ENCODE data around the gene MUC5B.
"Not testable (repeated sequence)": the region's sequence is repeated elsewhere in the genome, so short reads cannot be mapped to it uniquely, and the experiment has no call there.

The MUC5B gene

GRCh38 chr11:1243521-1243920, 20.7 kb downstream of the MUC5B start:
- DNase-seq (ENCODE audit: low read depth in 2 of 2, low spot score in 1 of 2): not testable (repeated sequence)

DNA sequence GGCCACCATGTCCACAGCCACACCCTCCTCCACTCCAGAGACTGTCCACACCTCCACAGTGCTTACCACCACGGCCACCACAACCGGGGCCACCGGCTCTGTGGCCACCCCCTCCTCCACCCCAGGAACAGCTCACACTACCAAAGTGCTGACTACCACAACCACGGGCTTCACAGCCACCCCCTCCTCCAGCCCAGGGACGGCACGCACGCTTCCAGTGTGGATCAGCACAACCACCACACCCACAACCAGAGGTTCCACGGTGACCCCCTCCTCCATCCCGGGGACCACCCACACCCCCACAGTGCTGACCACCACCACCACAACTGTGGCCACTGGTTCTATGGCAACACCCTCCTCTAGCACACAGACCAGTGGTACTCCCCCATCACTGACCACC, 21.7 kb downstream of the MUC5B start:
- DNase-seq (ENCODE audit: low read depth in 2 of 2, low spot score in 1 of 2): not testable (repeated sequence)

DNA sequence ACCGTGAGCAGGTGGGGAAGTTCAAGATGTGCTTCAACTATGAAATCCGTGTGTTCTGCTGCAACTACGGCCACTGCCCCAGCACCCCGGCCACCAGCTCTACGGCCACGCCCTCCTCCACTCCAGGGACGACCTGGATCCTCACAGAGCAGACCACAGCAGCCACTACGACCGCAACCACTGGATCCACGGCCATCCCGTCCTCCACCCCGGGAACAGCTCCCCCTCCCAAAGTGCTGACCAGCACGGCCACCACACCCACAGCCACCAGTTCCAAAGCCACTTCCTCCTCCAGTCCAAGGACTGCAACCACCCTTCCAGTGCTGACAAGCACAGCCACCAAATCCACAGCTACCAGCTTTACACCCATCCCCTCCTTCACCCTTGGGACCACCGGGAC, 22.9 kb downstream of the MUC5B start:
- DNase-seq (ENCODE audit: low read depth in 2 of 2, low spot score in 1 of 2): not testable (repeated sequence)

DNA sequence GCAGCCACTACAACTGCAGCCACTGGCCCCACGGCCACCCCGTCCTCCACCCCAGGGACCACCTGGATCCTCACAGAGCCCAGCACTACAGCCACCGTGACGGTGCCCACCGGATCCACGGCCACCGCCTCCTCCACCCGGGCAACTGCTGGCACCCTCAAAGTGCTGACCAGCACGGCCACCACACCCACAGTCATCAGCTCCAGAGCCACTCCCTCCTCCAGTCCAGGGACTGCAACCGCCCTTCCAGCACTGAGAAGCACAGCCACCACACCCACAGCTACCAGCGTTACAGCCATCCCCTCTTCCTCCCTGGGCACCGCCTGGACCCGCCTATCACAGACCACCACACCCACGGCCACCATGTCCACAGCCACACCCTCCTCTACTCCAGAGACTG, 23.4 kb downstream of the MUC5B start:
- not testable (repeated sequence) for DNase-seq (ENCODE audit: low read depth in 2 of 2, low spot score in 1 of 2)

- DNase-seq (ENCODE audit: low read depth in 2 of 2, low spot score in 1 of 2): not testable (repeated sequence)
These were observed 24.2 kb downstream of the MUC5B start for GRCh38 chr11:1247026-1247425.

DNA sequence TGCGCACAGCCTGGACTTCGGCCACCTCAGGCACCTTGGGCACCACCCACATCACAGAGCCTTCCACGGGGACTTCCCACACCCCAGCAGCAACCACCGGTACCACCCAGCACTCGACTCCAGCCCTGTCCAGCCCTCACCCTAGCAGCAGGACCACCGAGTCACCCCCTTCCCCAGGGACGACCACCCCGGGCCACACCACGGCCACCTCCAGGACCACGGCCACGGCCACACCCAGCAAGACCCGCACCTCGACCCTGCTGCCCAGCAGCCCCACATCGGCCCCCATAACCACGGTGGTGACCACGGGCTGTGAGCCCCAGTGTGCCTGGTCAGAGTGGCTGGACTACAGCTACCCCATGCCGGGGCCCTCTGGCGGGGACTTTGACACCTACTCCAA, 26.1 kb downstream of the MUC5B start:
- not testable (repeated sequence) for DNase-seq (ENCODE audit: low read depth in 2 of 2, low spot score in 1 of 2)

DNA sequence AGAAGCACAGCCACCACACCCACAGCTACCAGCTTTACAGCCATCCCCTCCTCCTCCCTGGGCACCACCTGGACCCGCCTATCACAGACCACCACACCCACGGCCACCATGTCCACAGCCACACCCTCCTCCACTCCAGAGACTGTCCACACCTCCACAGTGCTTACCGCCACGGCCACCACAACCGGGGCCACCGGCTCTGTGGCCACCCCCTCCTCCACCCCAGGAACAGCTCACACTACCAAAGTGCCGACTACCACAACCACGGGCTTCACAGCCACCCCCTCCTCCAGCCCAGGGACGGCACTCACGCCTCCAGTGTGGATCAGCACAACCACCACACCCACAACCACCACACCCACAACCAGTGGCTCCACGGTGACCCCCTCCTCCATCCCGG, 27.5 kb downstream of the MUC5B start:
- not testable (repeated sequence) for DNase-seq (ENCODE audit: low read depth in 2 of 2, low spot score in 1 of 2)

DNA sequence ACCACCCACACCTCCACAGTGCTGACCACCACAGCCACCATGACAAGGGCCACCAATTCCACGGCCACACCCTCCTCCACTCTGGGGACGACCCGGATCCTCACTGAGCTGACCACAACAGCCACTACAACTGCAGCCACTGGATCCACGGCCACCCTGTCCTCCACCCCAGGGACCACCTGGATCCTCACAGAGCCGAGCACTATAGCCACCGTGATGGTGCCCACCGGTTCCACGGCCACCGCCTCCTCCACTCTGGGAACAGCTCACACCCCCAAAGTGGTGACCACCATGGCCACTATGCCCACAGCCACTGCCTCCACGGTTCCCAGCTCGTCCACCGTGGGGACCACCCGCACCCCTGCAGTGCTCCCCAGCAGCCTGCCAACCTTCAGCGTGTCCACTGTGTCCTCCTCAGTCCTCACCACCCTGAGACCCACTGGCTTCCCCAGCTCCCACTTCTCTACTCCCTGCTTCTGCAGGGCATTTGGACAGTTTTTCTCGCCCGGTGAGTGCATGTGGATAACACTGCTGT, 28.4 kb downstream of the MUC5B start:
- no peak for DNase-seq (ENCODE audit: low read depth in 2 of 2, low spot score in 1 of 2)

- no peak for DNase-seq (ENCODE audit: low read depth in 2 of 2, low spot score in 1 of 2)
These were observed 29.7 kb downstream of the MUC5B start for GRCh38 chr11:1252371-1253102.

DNA sequence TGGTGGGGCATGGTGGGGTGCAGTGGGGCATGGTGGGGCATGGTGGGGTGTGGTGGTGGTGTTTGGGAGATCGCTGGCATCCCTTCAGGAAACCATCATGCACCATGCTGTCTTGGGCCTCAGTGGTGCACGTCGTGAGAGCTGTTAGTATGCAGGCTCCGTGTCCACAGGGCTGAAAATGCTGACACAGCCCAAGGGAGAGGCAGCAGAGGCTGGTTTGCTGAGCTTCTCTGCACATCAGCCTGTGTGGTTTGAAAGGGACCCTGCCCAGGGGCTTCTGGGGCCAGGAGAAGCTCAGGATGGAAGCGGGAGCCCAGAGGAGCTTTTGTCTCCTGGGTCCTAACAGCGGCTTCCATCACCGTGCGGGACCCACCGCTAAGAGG, 30.2 kb downstream of the MUC5B start:
- no peak for DNase-seq (ENCODE audit: low read depth in 2 of 2, low spot score in 1 of 2)

- DNase-seq (ENCODE audit: low read depth in 2 of 2, low spot score in 1 of 2): no peak
These were observed 31.3 kb downstream of the MUC5B start for GRCh38 chr11:1254086-1254648.

DNA sequence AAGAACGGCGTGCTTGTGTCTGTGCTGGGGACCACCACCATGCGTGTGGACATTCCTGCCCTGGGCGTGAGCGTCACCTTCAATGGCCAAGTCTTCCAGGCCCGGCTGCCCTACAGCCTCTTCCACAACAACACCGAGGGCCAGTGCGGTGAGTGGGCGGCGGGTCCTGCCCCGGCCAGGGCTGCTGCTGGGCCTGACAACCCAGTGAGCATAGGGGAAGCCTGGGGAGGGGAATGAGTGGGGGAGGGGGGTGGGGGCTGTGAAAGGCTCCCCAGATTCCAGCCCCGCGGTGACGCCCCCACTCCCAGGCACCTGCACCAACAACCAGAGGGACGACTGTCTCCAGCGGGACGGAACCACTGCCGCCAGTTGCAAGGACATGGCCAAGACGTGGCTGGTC, 31.9 kb downstream of the MUC5B start:
- DNase-seq (ENCODE audit: low read depth in 2 of 2, low spot score in 1 of 2): no peak

- no peak for DNase-seq (ENCODE audit: low read depth in 2 of 2, low spot score in 1 of 2)
These were observed 32.3 kb downstream of the MUC5B start for GRCh38 chr11:1255151-1255550.

DNA sequence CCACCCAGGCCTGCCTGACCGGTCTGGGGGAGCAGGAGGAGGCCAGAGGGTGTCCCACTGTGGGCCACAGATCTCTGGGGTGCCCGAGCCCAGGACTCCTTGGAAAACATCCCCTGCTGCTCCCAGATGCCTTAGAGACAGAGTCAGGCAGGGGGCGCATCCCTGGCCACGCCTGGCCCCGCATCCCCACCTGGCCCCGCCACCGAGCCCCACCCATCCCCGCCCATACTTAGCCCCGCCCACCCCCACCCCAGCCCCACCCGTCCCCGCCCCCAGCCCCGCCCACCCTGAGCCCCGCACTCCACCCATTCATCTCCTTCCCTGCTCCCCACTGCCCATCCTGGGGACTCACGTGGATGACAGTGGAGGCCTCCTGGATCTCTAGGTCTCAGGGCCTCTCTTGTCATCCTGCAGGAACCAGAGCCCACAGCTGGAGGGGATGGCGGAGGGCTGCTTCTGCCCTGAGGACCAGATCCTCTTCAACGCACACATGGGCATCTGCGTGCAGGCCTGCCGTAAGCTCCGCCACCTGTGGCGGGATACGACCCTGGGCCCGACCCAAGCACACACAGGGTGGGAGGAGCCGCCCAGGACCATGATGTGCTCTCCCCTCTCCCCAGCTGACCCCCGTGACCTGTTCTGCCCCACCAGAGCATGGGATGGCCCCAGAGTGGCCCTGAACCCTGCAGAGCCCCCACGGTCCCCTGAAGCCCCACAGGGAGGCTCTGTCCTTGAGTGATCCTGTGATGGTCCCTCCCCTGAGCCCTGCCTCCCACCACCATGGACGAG, 33.6 kb downstream of the MUC5B start:
- no peak for DNase-seq (ENCODE audit: low read depth in 2 of 2, low spot score in 1 of 2)

- no peak for DNase-seq (ENCODE audit: low read depth in 2 of 2, low spot score in 1 of 2)
These were observed 34.5 kb downstream of the MUC5B start for GRCh38 chr11:1257366-1257765.

DNA sequence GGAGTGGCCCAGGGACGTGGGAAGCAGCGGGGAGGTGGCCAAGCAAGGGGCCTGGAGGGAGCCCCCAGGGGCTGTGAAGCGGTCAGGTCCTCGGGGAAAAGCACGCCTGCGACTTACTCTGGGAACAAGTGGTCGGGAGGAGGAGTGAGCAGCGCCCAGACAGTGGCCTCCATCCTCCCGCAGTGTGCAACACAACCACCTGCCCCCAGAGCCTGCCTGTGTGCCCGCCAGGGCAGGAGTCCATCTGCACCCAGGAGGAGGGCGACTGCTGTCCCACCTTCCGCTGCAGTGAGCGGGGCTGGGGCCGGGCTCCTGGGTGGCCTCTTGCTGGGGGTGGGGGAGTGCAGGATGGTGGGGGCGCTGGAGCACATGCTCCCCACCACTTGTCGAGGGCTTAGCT, 35.0 kb downstream of the MUC5B start:
- DNase-seq (ENCODE audit: low read depth in 2 of 2, low spot score in 1 of 2): no peak

DNA sequence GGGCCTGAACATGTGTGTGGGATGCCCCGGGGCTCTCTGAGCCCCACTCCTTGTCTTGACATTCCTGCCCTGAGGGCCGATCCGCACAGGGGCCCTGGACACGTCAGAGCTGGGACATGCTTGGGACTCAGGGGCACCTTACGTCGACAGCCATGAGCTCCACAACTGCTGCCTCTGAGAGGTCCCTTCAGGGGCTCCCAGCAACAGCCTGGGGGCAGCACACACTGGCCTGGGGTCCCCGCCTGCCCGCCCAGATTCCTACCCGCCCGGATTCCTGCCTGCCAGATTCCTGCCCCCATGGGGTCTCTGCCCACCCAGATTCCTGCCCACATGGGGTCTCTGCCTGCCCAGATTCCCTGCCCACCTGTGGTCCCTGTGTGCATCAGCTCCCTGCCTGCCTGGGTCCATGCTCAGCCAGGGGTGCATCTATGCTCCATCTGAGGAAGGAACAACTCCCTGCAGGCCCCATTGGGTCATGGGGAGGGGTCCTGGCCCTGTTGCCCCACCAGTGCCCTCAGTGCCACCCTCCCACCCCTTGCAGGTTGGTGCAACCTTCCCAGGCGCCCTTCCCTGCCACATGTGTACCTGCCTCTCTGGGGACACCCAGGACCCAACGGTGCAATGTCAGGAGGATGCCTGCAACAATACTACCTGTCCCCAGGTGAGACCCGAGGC, 35.7 kb downstream of the MUC5B start:
- no peak for DNase-seq (ENCODE audit: low read depth in 2 of 2, low spot score in 1 of 2)

- no peak for DNase-seq (ENCODE audit: low read depth in 2 of 2, low spot score in 1 of 2)
These were observed 36.2 kb downstream of the MUC5B start for GRCh38 chr11:1259076-1259461.

- DNase-seq (ENCODE audit: low read depth in 2 of 2, low spot score in 1 of 2): no peak
These were observed 36.7 kb downstream of the MUC5B start for GRCh38 chr11:1259561-1259960.

DNA sequence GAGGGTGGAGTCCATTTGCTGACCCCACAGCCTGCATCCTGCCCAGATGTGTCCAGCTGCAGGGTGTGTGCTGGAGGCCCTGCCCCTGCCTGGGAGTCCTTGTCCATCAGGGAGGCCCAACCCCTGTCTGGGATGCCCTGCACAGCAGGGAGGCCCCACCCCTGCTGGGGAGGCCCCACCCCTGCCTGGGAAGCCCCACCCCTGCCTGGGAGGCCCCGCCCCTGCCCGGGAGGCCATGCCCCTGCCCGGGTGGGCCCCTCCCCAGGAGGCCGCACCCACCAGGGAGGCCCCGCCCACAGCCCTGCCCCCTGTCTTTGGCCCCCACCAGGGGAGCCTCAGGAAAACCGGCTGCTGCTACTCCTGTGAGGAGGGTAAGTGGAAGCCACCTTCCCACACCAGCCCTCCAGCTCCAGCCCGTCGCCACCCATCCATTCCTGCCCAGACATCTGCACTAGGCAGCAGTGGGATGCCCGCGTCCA, 37.2 kb downstream of the MUC5B start:
- DNase-seq (ENCODE audit: low read depth in 2 of 2, low spot score in 1 of 2): no peak

DNA sequence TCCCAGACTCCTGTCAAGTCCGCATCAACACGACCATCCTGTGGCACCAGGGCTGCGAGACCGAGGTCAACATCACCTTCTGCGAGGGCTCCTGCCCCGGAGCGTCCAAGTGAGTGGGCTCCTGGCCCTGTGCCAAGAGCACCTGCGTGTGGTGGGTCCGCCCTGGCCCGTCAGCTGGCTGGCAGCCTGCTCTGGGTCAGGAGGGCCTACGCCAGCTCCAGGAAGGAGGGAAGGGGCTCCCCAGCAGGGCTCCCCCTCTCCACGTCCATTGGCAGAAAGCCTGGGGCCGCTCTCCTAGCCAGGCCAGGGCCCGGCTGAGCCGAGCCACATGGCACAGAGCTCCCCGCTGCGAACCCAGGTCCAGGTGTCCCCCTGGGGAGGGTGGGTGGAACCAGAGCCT, 37.8 kb downstream of the MUC5B start:
- no peak for DNase-seq (ENCODE audit: low read depth in 2 of 2, low spot score in 1 of 2)
